Measurements from ENCODE around the gene NDUFAF8. TPM values are rescaled to one million over a fixed set of nuclear protein-coding genes. Genes with fewer than 3 reads are reported as not detected.

Gene NDUFAF8
- total RNA-seq, 2 experiments from 2014 or later, result 129 to 165 TPM

DNA sequence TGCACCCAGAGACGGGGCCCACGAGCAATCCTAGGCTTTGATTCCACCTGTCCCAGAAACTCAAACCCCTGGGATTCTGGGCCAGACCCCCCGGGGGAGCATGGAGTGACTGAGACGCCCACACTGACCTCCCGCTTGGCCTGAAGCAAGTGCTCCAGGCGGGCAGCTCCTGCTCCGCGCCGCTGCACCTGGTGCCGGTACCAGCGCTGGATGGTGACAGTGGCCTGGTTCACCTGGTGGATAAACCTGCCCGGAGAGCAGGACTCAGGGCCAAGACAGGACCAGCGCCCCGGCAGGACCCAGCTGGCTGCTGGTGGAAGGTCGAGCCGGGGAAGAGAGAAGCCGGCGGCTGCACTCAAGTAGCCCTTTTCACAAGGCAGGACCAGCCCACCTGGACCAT is 38.9 kb upstream of the NDUFAF8 start:
- Histone ChIP-seq H3K9me2 (ENCODE audit: insufficient read depth, low read length) (no peaks in the 10 kb centered on the region), H3K27ac (ENCODE audit: low read depth, low read length, poor library complexity, severe bottlenecking) (no peak overlapping the region), H3K4me3 (ENCODE audit: low read depth, low read length, poor library complexity, severe bottlenecking) (no peak overlapping the region), H3K4me1 (ENCODE audit: insufficient read depth, low read length, poor library complexity, severe bottlenecking) (peaks cover 7% of the 10 kb centered on the region), H3K9me3 (ENCODE audit: low read length) (no peaks in the 10 kb centered on the region), H4K20me1 (ENCODE audit: insufficient read depth, low read length) (no peaks in the 10 kb centered on the region), H3K4me2 (ENCODE audit: low read length) (no peak overlapping the region), H3K79me2 (ENCODE audit: insufficient read depth, low read depth, low read length) (no peaks in the 10 kb centered on the region), H3K36me3 (ENCODE audit: insufficient read depth, low read length) (peaks cover 35% of the 10 kb centered on the region), H2AFZ (ENCODE audit: low read length) (no peak overlapping the region)
- intact Hi-C loops (cut with micrococcal nuclease; ENCODE audit: unreplicated experiment), result no loop called here
- no TSS peak for BruUV-seq (replicated peaks)
- ChIA-PET POLR2A (interaction anchor here (0.7 kb wide), 1 partner anchor 177 kb away, joined by 3 read pairs; no protein-coding TSS in a partner anchor), CTCF (ENCODE audit: unreplicated experiment) (no interaction called here)
- no peak for DNase-seq (ENCODE audit: low spot score)
- TF ChIP-seq EZH2phosphoT487 (IDR thresholded peaks at IDR 0.05; ENCODE audit: borderline replicate concordance, low read depth, low read length) (no peak), CTCF (conservative IDR thresholded peaks at IDR 0.05; ENCODE audit: low read length) (no peak)

- DNase-seq (ENCODE audit: low spot score), result peak; percentile 75
- TF ChIP-seq EZH2phosphoT487 (IDR thresholded peaks at IDR 0.05; ENCODE audit: borderline replicate concordance, low read depth, low read length), result no peak
- peak; percentile 80 for TF ChIP-seq CTCF (conservative IDR thresholded peaks at IDR 0.05; ENCODE audit: low read length)
- ChIA-PET POLR2A (interaction anchor here (0.7 kb wide), 1 partner anchor 178 kb away, joined by 3 read pairs; no protein-coding TSS in a partner anchor), CTCF (ENCODE audit: unreplicated experiment) (interaction anchor here (0.5 kb wide), 1 partner anchor 99 kb away, joined by 3 read pairs; no protein-coding TSS in a partner anchor)
- no peak overlapping the region for H3K4me2 ChIP-seq (ENCODE audit: low read length)
- BruUV-seq (replicated peaks), result no TSS peak
- no peak overlapping the region for H3K27ac ChIP-seq (ENCODE audit: low read depth, low read length, poor library complexity, severe bottlenecking)
- H3K4me1 ChIP-seq (ENCODE audit: insufficient read depth, low read length, poor library complexity, severe bottlenecking), result peaks cover 7% of the 10 kb centered on the region
- intact Hi-C loops (cut with micrococcal nuclease; ENCODE audit: unreplicated experiment), result loop anchor here (1.0 kb wide), 1 partner anchor 59 kb away; no protein-coding TSS in a partner anchor
- no peaks in the 10 kb centered on the region for H3K9me3 ChIP-seq (ENCODE audit: low read length)
- H4K20me1 ChIP-seq (ENCODE audit: insufficient read depth, low read length), result no peaks in the 10 kb centered on the region
- no peaks in the 10 kb centered on the region for H3K9me2 ChIP-seq (ENCODE audit: insufficient read depth, low read length)
- no peak overlapping the region for H2AFZ ChIP-seq (ENCODE audit: low read length)
- peaks cover 39% of the 10 kb centered on the region for H3K36me3 ChIP-seq (ENCODE audit: insufficient read depth, low read length)
- no peaks in the 10 kb centered on the region for H3K79me2 ChIP-seq (ENCODE audit: insufficient read depth, low read depth, low read length)
- H3K4me3 ChIP-seq (ENCODE audit: low read depth, low read length, poor library complexity, severe bottlenecking), result no peak overlapping the region
Observed at GRCh38 chr17:81200695-81201580, 38.2 kb upstream of the NDUFAF8 start.

GRCh38 chr17:81202318-81202717 is 36.8 kb upstream of the NDUFAF8 start:
- no peaks in the 10 kb centered on the region for H3K9me3 ChIP-seq (ENCODE audit: low read length)
- POLR2A ChIA-PET, result interaction anchor here (0.6 kb wide), 1 partner anchor 61 kb away, joined by 3 read pairs; no protein-coding TSS in a partner anchor
- no TSS peak for BruUV-seq (replicated peaks)
- no peaks in the 10 kb centered on the region for H3K79me2 ChIP-seq (ENCODE audit: insufficient read depth, low read depth, low read length)
- H3K36me3 ChIP-seq (ENCODE audit: insufficient read depth, low read length), result peaks cover 41% of the 10 kb centered on the region
- TF ChIP-seq EZH2phosphoT487 (IDR thresholded peaks at IDR 0.05; ENCODE audit: borderline replicate concordance, low read depth, low read length) (no peak), CTCF (conservative IDR thresholded peaks at IDR 0.05; ENCODE audit: low read length) (no peak)
- no peaks in the 10 kb centered on the region for H3K9me2 ChIP-seq (ENCODE audit: insufficient read depth, low read length)
- no peak for DNase-seq (ENCODE audit: low spot score)
- H3K4me1 ChIP-seq (ENCODE audit: insufficient read depth, low read length, poor library complexity, severe bottlenecking), result peaks cover 13% of the 10 kb centered on the region
- no peak overlapping the region for H3K4me2 ChIP-seq (ENCODE audit: low read length)
- H2AFZ ChIP-seq (ENCODE audit: low read length), result no peak overlapping the region
- H3K27ac ChIP-seq (ENCODE audit: low read depth, low read length, poor library complexity, severe bottlenecking), result no peak overlapping the region
- no peaks in the 10 kb centered on the region for H4K20me1 ChIP-seq (ENCODE audit: insufficient read depth, low read length)
- intact Hi-C loops (cut with micrococcal nuclease; ENCODE audit: unreplicated experiment), result no loop called here
- no peak overlapping the region for H3K4me3 ChIP-seq (ENCODE audit: low read depth, low read length, poor library complexity, severe bottlenecking)
- CTCF ChIA-PET (ENCODE audit: unreplicated experiment), result no interaction called here
